ENCODE data around the gene CLEC16A. TPM values are rescaled to one million over a fixed set of nuclear protein-coding genes. Genes with fewer than 3 reads are reported as not detected.

Gene CLEC16A
- polyA plus RNA-seq, 10 donors, result 11.4 to 15.2 (median 12.9) TPM

GRCh38 chr16:11012841-11013240 lies 68.5 kb downstream of the CLEC16A start:
- DNase-seq, result no peak

GRCh38 chr16:11014136-11014535 lies 69.8 kb downstream of the CLEC16A start:
- no peak for DNase-seq

GRCh38 chr16:11015076-11015475 lies 70.7 kb downstream of the CLEC16A start:
- DNase-seq, result peak in 2 of 3 donors; percentile 45 to 73

GRCh38 chr16:11015607-11016006 lies 71.2 kb downstream of the CLEC16A start:
- no peak for DNase-seq

- DNase-seq, result no peak
Measured at GRCh38 chr16:11016524-11016988, 72.2 kb downstream of the CLEC16A start.

GRCh38 chr16:11016993-11017392 lies 72.6 kb downstream of the CLEC16A start:
- DNase-seq, result no peak

- DNase-seq, result no peak
Measured at GRCh38 chr16:11017499-11017898, 73.1 kb downstream of the CLEC16A start.

GRCh38 chr16:11020388-11020787 lies 76.0 kb downstream of the CLEC16A start:
- no peak for DNase-seq

GRCh38 chr16:11020792-11021551 lies 76.6 kb downstream of the CLEC16A start:
- peak; percentile 54 to 82 (median 62) for DNase-seq

GRCh38 chr16:11022002-11022401 lies 77.6 kb downstream of the CLEC16A start:
- DNase-seq, result no peak

GRCh38 chr16:11023262-11024039 lies 79.1 kb downstream of the CLEC16A start:
- DNase-seq, result no peak

GRCh38 chr16:11024333-11025053 lies 80.1 kb downstream of the CLEC16A start:
- DNase-seq, result no peak

GRCh38 chr16:11025120-11025531 lies 80.8 kb downstream of the CLEC16A start:
- no peak for DNase-seq

GRCh38 chr16:11029948-11030347 lies 85.6 kb downstream of the CLEC16A start:
- peak in 1 of 3 donors; percentile 90 for DNase-seq

GRCh38 chr16:11030990-11031510 lies 86.7 kb downstream of the CLEC16A start:
- DNase-seq, result no peak

- DNase-seq, result no peak
Measured at GRCh38 chr16:11032000-11032921, 87.9 kb downstream of the CLEC16A start.

GRCh38 chr16:11032922-11033291 lies 88.5 kb downstream of the CLEC16A start:
- peak; percentile 91 to 95 (median 93) for DNase-seq

- DNase-seq, result peak; percentile 78 to 92 (median 79)
Measured at GRCh38 chr16:11033629-11034420, 89.5 kb downstream of the CLEC16A start.

- DNase-seq, result no peak
Measured at GRCh38 chr16:11034481-11034931, 90.1 kb downstream of the CLEC16A start.

GRCh38 chr16:11035096-11035495 lies 90.7 kb downstream of the CLEC16A start:
- no peak for DNase-seq
